Esophagus muscularis mucosa (tissue), 4 donors: ENCODE data around the gene ZMIZ1. TPM values are rescaled to one million over a fixed set of nuclear protein-coding genes. Genes with fewer than 3 reads are reported as not detected.

Experiments
- DNase-seq: peaks from one replicate; pipeline ENCODE4 v3.0.0-alpha.2; 2017; ENCODE audit errors: extremely low spot score
- H3K27ac ChIP-seq, 4 donors: fragments of 200-600 bp; sonication (generic); replicated peaks in 1 of 4; 1 replicate in 3 of 4; 2 replicates in 1 of 4; pipeline ENCODE4 v1.5.1; 2016 to 2019; ENCODE audit warnings: mild to moderate bottlenecking in 1 of 4
- H3K27me3 ChIP-seq, 4 donors: fragments of 200-600 bp; sonication (generic); one replicate each; pipeline versions ENCODE4 v1.5.1 to v1.6.0; 2016 to 2019
- H3K36me3 ChIP-seq, 4 donors: fragments of 200-600 bp; sonication (generic); one replicate each; pipeline ENCODE4 v1.5.1; 2016 to 2019
- H3K4me1 ChIP-seq, 4 donors: fragments of 200-600 bp; sonication (generic); one replicate each; pipeline ENCODE4 v1.5.1; 2016 to 2019
- H3K4me3 ChIP-seq, 4 donors: fragments of 200-600 bp; sonication (generic); 1 replicate in 2 of 4; 2 replicates in 2 of 4; pipeline ENCODE4 v1.5.1; 2016 to 2019; ENCODE audit warnings: mild to moderate bottlenecking in 4 of 4, moderate library complexity in 1 of 4
- H3K9me3 ChIP-seq, 4 donors: fragments of 200-600 bp; sonication (generic); 1 replicate in 3 of 4; 2 replicates in 1 of 4; pipeline ENCODE4 v1.5.1; 2016 to 2019
- CTCF ChIP-seq, 3 experiments: fragments of 200-600 bp in 2 of 3; fragments of 450-650 bp in 1 of 3; sonication (generic) in 2 of 3; IDR thresholded peaks; one replicate each; pipeline ENCODE4 v1.5.1; 2017 to 2019; ENCODE audit warnings: antibody characterized with exemption in 3 of 3, mild to moderate bottlenecking in 2 of 3, moderate library complexity in 1 of 3
- EP300 ChIP-seq: sonication (generic); formaldehyde crosslinking; IDR thresholded peaks from one replicate; pipeline ENCODE4 v1.6.1; 2017; ENCODE audit warnings: antibody characterized with exemption
- POLR2A ChIP-seq: fragments of 450-650 bp; IDR thresholded peaks from one replicate; pipeline ENCODE4 v1.6.1; 2017; ENCODE audit warnings: antibody characterized with exemption, moderate library complexity, mild to moderate bottlenecking, low read depth
- POLR2AphosphoS5 ChIP-seq, 2 donors: sonication (generic); formaldehyde crosslinking; IDR thresholded peaks; one replicate each; pipeline ENCODE4 v1.6.1; 2017; ENCODE audit warnings: antibody characterized with exemption in 2 of 2
- WGBS: methylation state at CpG from one replicate; pipeline ENCODE4 v1.1.5; 2018; 5-methylcytosine and 5-hydroxymethylcytosine counted together
- intact Hi-C: fragments of 100-400 bp; cut with DNase I; formaldehyde crosslinking; loops from one replicate; pipeline ENCODE4 v1.15.1; 2023
- total RNA-seq, 4 donors: library from RNA; depleted of rRNA; stranded (reverse); fragments of >200 nt; gene quantifications; one replicate each; pipeline versions ENCODE4 v1.1.0 to v1.2.1, GENCODE V29; 2016

Gene ZMIZ1
- total RNA-seq, 4 donors from 2014 or later: 48.7 to 87.2 (median 66.0) TPM

- H3K9me3 ChIP-seq: no peaks in the 10 kb centered on the region
- H3K4me3 ChIP-seq: peak overlapping the region; percentile 88 to 99 (median 94)
- H3K27me3 ChIP-seq: peaks cover 0 to 4% (median 0%) of the 10 kb centered on the region in 4 donors
- 36% methylated on average over 8 of the region's 8 CpGs for WGBS
- H3K36me3 ChIP-seq: no peaks in the 10 kb centered on the region
- H3K27ac ChIP-seq: peak overlapping the region; percentile 97 to 100 (median 99)
- H3K4me1 ChIP-seq: peaks cover 63 to 77% (median 75%) of the 10 kb centered on the region in 4 donors
- no peak for DNase-seq
- intact Hi-C loops: loop anchor here (5.0 kb wide), 1 partner anchor 75 kb away; no protein-coding TSS in a partner anchor
- TF ChIP-seq CTCF (IDR thresholded peaks at IDR 0.05) (no peak), EP300 (peak; percentile 19), POLR2A (no peak), POLR2AphosphoS5 (IDR thresholded peaks at IDR 0.05) (peak; percentile 43 to 68)
Observed at GRCh38 chr10:79072041-79072441, 3.3 kb downstream of the ZMIZ1 start.

- Histone ChIP-seq H3K36me3 (no peaks in the 10 kb centered on the region), H3K4me3 (peak overlapping the region; percentile 27 to 97 (median 32)), H3K27me3 (no peaks in the 10 kb centered on the region), H3K27ac (peak overlapping the region; percentile 97 to 100 (median 99)), H3K9me3 (no peaks in the 10 kb centered on the region), H3K4me1 (peaks cover 65 to 79% (median 78%) of the 10 kb centered on the region in 4 donors)
- 100% methylated on average over 2 of the region's 4 CpGs for WGBS
- intact Hi-C loops: loop anchor here (5.0 kb wide), 1 partner anchor 74 kb away; no protein-coding TSS in a partner anchor
- TF ChIP-seq CTCF (IDR thresholded peaks at IDR 0.05) (no peak), POLR2AphosphoS5 (IDR thresholded peaks at IDR 0.05) (no peak), EP300 (no peak), POLR2A (no peak)
- DNase-seq: no peak
Observed at GRCh38 chr10:79072994-79073645, 4.4 kb downstream of the ZMIZ1 start.

- intact Hi-C loops: loop anchor here (5.0 kb wide), 1 partner anchor 73 kb away; no protein-coding TSS in a partner anchor
- Histone ChIP-seq H3K9me3 (no peaks in the 10 kb centered on the region), H3K36me3 (no peaks in the 10 kb centered on the region), H3K27ac (peak overlapping the region; percentile 97 to 100 (median 99)), H3K27me3 (no peaks in the 10 kb centered on the region), H3K4me1 (peaks cover 72 to 82% (median 82%) of the 10 kb centered on the region in 4 donors), H3K4me3 (peak overlapping the region; percentile 27 to 97 (median 32))
- DNase-seq: no peak
- TF ChIP-seq EP300 (no peak), POLR2AphosphoS5 (IDR thresholded peaks at IDR 0.05) (no peak), CTCF (IDR thresholded peaks at IDR 0.05) (no peak), POLR2A (no peak)
- 56% methylated on average over 13 of the region's 15 CpGs for WGBS
Observed at GRCh38 chr10:79073784-79074432, 5.1 kb downstream of the ZMIZ1 start.

GRCh38 chr10:79074732-79075131 lies 6.0 kb downstream of the ZMIZ1 start:
- TF ChIP-seq CTCF (IDR thresholded peaks at IDR 0.05): no peak
- TF ChIP-seq POLR2A: no peak
- TF ChIP-seq POLR2AphosphoS5 (IDR thresholded peaks at IDR 0.05): no peak
- TF ChIP-seq EP300: no peak
- Histone ChIP-seq H3K36me3 (no peaks in the 10 kb centered on the region), H3K4me1 (peaks cover 80 to 90% (median 90%) of the 10 kb centered on the region in 4 donors), H3K27ac (peak overlapping the region; percentile 21 to 100 (median 98)), H3K9me3 (no peaks in the 10 kb centered on the region), H3K4me3 (no peak overlapping the region), H3K27me3 (no peaks in the 10 kb centered on the region)
- intact Hi-C loops: loop anchor here (5.0 kb wide), 1 partner anchor 73 kb away; no protein-coding TSS in a partner anchor
- WGBS: 61% methylated on average over 4 of the region's 4 CpGs
- no peak for DNase-seq
